HG02678 (cell line): Measurements from ENCODE around the gene EPHA4.

Source experiments
- ATAC-seq: cut with Tn5 transposase; IDR thresholded peaks from one replicate; pipeline ENCODE4 v1.9.1; 2021; ENCODE audit warnings: mild to moderate bottlenecking, moderate library complexity; ENCODE audit not compliant: unreplicated experiment

The EPHA4 gene

GRCh38 chr2:221448057-221448843 lies 123.9 kb downstream of the EPHA4 start:
- ATAC-seq, result no peak

GRCh38 chr2:221447310-221447709 lies 124.8 kb downstream of the EPHA4 start:
- ATAC-seq, result no peak

DNA sequence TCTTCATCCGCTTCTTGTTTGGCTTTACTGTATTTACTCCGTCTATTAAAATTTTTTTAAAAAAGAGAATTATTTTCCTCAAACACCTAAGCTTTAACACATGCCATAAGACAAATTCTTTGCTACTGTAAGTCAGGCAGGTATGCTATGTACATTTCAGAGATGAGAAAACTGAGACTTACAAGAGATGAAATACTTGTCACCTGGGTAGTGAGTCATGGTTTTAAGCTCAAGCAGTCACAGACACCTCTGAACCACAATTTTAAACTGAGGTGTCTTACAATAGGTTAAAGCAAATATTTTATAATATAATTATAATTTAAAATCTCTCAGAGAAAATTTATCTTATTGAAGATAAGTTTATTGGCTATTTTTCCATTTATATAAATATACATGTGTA lies 126.0 kb downstream of the EPHA4 start:
- no peak for ATAC-seq

DNA sequence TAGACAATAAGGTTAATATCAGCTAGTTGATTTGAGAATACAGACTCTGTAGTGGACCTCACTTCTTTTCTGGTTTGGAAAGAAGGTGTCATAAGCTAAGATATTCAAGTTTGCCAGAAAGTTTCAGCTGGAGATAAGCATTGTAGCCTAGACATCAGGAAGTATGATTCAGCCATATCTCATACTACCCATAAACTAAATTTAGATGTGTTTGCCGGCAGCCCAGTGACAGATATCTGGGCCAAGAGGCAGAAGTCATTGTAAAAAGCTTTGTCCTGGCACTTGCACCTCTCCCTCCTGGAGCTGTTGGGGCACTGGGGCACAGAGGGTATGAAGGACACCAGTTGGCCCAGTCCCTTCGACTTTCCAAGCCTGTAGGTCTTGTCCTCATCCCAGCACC lies 128.0 kb downstream of the EPHA4 start:
- ATAC-seq, result no peak

DNA sequence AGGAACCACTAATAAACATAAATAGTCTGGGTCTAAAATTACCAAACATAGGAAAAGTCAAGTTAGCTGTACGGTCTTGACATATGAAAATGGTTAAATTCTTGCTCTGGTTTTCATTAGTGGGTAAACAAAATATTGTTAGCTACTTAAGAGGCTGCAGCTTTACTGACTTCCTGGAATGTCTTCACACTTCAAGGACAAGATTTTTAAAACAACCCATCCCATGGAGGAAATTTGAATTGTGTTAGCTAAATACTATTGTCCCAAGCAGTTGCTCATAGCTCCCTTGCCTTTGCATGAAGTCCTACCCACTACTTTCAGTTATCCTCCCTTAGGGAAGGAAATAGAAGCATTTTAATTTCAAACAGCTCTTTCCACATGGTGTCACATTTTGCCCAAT lies 128.5 kb downstream of the EPHA4 start:
- ATAC-seq, result no peak

GRCh38 chr2:221442128-221442527 lies 130.0 kb downstream of the EPHA4 start:
- no peak for ATAC-seq

DNA sequence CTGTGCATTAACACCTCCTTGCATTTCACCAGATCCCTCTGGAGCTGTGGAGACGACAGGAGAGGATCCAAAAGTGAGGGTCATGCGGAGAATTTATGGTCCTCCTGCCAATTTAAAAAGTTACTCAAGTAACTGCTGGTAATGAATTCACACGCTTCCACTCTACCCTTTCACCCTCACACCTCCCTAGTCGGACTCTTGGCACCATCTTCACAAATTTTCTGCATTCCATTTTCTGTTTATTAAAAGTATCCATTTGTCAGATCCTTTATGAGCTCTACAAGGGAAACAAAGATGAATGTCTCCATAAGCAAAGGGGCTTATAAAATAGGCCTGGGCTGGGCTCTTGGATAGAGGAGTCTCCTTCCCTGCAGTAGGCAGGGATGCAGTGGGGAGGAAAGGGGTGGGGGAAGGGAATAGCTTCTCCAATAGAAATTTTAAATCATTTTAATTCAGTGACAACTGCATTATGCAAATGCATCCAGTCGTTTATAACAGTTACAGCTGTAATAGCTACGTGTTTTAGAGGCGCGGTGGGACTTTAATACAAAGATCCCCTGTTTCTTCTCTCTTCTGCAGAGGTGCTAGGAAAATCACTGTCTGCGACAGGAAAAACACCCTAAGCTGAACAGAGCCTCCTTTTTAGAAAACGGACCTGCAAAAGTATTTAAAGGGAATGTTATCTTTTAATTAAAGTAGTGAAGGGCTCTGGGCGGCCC lies 132.2 kb downstream of the EPHA4 start:
- no peak for ATAC-seq

GRCh38 chr2:221437056-221437455 lies 135.0 kb downstream of the EPHA4 start:
- ATAC-seq, result no peak

DNA sequence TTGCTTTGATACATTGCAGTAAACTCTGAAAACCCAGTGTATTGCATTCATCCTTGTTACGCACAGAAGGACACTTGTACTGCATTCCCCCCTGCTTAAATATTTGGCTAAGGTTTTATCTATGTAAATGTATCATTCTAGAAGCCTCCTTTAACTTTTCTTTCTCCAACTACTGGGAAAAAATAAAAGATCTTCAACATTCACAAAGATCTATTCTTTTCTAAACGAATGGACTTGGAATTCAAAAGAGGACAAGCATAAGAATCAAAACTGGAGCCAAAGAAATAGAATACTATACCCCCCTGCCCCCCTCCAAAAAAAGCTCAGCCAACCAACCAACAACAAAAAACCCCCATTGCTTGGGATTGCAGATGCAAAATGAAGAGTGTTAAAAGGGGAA lies 136.9 kb downstream of the EPHA4 start:
- no peak for ATAC-seq

DNA sequence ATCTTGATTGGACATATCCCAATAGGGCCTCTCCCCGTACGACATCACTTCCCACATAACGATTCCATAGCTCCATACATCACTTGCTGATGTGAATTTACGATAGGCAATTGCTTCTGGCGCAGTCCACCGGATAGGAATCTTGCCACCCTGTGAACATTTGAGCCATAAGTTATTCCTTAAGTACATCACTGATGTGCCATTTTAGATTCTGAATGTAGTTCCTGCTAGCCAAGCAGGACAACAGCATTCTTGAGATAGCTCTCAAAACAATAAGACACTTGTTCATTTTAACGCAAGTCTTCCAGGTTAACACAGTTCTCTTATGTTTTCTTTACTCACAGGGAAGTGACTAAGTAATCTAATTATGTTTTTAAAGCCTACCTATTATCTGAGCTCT lies 138.0 kb downstream of the EPHA4 start:
- ATAC-seq, result no peak

DNA sequence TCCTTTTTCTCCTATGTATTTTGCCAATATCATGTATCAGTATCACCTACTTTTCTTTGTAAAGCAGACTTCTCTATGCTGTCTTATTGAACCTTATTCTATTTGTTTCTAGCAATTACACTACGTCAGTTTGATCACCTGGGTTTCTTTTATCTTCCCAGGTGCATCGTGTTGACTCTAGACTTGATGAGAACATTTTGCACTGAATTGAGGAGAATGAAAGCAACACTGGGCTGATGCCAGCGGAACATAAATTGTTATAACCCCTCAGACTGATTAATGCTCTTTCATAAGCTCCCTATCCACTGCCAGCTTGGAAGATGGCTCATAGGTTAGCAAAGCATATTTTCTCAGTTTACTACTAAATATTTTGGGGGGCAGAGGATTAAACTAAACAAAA lies 140.6 kb downstream of the EPHA4 start:
- no peak for ATAC-seq

DNA sequence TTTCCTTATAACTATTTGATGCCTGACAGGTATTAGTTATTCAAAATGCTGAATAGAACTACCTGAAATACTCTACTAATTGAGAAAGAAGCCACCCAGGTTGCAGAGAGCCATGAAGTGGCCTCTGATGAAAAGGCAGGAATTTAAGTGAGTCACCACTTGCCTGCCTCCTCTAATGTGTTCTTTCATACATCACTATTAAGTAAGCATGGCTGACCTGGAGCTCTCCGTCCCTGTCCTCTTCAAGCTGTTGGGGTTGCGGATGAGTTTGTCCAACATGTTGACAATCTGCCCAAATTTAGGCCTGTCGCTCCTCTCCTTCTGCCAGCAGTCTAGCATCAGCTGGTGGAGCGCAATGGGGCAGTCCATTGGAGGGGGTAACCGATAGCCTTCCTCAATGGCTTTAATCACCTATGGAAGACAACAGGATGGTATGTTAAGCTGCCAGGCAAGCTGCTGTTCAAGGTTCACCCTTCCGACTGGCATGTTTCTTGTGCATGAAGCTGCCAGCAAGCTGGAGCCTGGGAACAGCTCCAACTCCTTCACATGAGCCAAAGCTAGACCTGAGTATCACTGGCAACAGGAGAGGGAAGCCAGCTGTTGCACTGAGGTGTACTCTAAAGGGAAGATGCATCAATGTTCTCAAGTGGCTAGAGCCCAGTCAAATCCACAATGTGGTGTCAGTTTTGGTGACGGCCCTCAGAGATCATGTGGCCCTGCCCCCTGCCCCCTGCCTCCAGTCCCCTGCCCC lies 142.2 kb downstream of the EPHA4 start:
- no peak for ATAC-seq

DNA sequence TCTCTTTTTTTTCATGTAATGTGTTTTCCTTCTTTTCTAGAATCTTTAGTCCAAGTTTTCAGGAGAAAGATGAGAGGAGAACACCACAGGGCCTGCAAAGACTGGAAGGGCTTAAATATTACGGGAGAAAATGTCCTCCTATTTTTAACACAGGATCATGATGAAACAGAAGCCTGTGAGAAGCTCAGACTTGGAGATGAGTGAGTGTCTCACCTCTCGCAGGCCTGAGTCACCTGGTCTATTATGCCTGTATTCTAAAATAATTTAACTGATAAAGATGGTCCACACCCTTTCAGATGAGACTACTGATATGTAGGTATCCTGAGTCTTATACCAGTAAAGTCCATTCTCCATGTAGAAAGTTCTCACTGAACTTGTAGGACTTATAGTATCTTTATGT lies 143.2 kb downstream of the EPHA4 start:
- ATAC-seq, result no peak

DNA sequence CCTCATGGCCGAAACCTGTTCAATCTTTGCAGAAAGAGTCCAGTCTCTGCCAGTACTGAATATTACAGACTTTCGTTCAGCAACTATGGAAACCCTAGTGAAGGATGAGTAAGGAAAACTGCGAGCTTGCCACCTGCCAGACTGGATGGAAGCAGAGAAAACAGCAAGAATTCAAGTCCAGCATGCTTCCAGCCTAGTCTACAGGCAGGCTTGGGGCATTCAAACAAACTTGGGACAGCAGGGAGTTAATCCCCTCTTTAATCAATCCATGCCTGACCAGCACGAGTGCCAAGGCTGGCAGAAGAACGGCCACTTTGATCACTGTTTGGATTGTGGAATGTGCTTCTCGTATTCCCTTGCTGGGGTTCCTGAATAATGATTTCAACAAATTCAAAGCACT lies 145.2 kb downstream of the EPHA4 start:
- no peak for ATAC-seq

- ATAC-seq, result no peak
Observed at GRCh38 chr2:221425891-221426290, 146.2 kb downstream of the EPHA4 start.

DNA sequence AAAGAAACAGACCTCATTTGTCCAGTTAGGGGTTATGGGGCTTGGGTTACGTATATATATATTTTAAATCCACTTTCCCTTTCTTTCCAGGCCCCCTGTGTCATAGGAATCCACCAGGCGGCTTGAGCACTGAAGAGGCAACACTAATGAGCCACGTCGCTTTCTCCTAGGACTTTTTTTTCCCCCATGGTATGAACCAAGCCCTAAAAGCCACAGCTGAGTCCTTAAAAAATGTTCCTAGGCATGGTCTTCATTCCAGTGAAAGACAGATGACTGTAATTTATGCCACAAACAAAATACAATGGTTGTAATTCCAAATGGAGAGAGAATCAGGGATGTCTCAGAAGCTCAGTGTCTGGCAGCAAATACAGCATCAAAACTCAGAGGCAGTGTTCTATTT lies 146.8 kb downstream of the EPHA4 start:
- no peak for ATAC-seq

GRCh38 chr2:221423210-221423804 lies 148.8 kb downstream of the EPHA4 start:
- no peak for ATAC-seq

- ATAC-seq, result no peak
Observed at GRCh38 chr2:221422516-221423209, 149.4 kb downstream of the EPHA4 start.

GRCh38 chr2:221420245-221420644 lies 151.9 kb downstream of the EPHA4 start:
- no peak for ATAC-seq

DNA sequence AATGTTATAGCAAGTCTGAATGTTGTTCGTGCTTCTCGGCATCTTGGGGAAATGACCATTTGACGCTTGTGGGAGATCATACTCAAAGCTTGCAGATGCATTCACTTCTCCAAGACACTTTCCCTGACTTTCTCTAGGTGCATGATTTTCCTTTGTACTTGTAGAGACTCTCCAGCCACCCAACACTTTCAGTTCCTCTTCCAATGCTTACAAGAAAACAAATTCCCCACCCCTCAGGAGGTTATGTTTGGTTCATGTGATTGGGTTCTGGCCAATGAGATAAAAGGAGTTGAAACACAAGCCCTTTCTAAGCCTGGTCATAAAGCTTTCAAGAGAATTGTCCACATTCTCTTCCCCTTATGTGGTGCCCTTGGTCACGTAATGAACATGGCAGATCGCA lies 156.3 kb downstream of the EPHA4 start:
- no peak for ATAC-seq

GRCh38 chr2:221412978-221413377 lies 159.1 kb downstream of the EPHA4 start:
- ATAC-seq, result no peak
